H1 (cell line): ENCODE results near the gene LCN15. TPM values are rescaled to one million over a fixed set of nuclear protein-coding genes. Genes with fewer than 3 reads are reported as not detected.
"Not testable (repeated sequence)": the region's sequence is repeated elsewhere in the genome, so short reads cannot be mapped to it uniquely, and the experiment has no call there.

ENCODE experiments used
- CTCF ChIA-PET: fragments of 300-600 bp; sonication (Branson Sonifier 250); formaldehyde crosslinking; loops from one replicate; lab custom pipeline; 2021; ENCODE audit not compliant: partially characterized antibody; lab: Charles Lee
- POLR2A ChIA-PET: fragments of 300-600 bp; sonication (Branson Sonifier 250); formaldehyde crosslinking; loops from one replicate; lab custom pipeline; 2021; ENCODE audit warnings: inconsistent platforms; ENCODE audit not compliant: partially characterized antibody; lab: Charles Lee
- DNase-seq, 2 experiments: peaks; one replicate each; pipeline versions ENCODE4 v3.0.0 to v3.0.0-alpha.2; 2010 to 2022; ENCODE audit warnings: low spot score in 2 of 2, low read depth in 1 of 2, mixed read lengths in 1 of 2
- FAIRE-seq: peaks from 2 replicates; lab custom pipeline; 2011; peaks lifted over from hg19 to GRCh38; lab: Jason Lieb, UNC
- H2AFZ ChIP-seq: 2 replicates; pipeline ENCODE4 v1.8.1; 2012; ENCODE audit warnings: low read length, inconsistent platforms
- H2AK5ac ChIP-seq: 2 replicates; pipeline ENCODE4 v1.6.1; 2013; ENCODE audit warnings: low read depth, low read length
- H2BK120ac ChIP-seq: replicated peaks from 2 replicates; pipeline ENCODE3; 2013; ENCODE audit warnings: low read depth, low read length, inconsistent platforms
- H2BK12ac ChIP-seq: 2 replicates; pipeline ENCODE4 v1.6.1; 2013; ENCODE audit warnings: low read depth, low read length
- H2BK15ac ChIP-seq: 2 replicates; pipeline ENCODE4 v1.6.1; 2013; ENCODE audit warnings: low read length
- H2BK20ac ChIP-seq: 2 replicates; pipeline ENCODE4 v1.6.1; 2013; ENCODE audit warnings: low read length
- H2BK5ac ChIP-seq: 2 replicates; pipeline ENCODE4 v1.6.1; 2013; ENCODE audit warnings: low read depth, low read length
- H3K14ac ChIP-seq: 2 replicates; pipeline ENCODE4 v1.6.1; 2013; ENCODE audit warnings: inconsistent platforms; ENCODE audit not compliant: insufficient read length
- H3K18ac ChIP-seq: 2 replicates; pipeline ENCODE4 v1.6.1; 2013; ENCODE audit warnings: low read length; ENCODE audit errors: extremely low read depth
- H3K23ac ChIP-seq: 2 replicates; pipeline ENCODE4 v1.6.1; 2013; ENCODE audit warnings: inconsistent platforms; ENCODE audit not compliant: insufficient read length
- H3K23me2 ChIP-seq: 2 replicates; pipeline ENCODE4 v1.6.1; 2013; ENCODE audit warnings: low read depth, low read length
- H3K27ac ChIP-seq: 2 replicates; pipeline ENCODE4 v1.6.1; 2011; ENCODE audit warnings: low read depth, low read length, inconsistent platforms
- H3K27me3 ChIP-seq, 4 experiments: replicated peaks in 1 of 4; 1 replicate in 1 of 4; 2 replicates in 3 of 4; pipeline versions ENCODE4 v1.6.1 to v1.8.1; 2011 to 2013; ENCODE audit warnings: low read length in 3 of 4, mild to moderate bottlenecking in 3 of 4, inconsistent platforms in 2 of 4, mixed read lengths in 2 of 4, moderate library complexity in 1 of 4; ENCODE audit not compliant: control insufficient read depth in 3 of 4, insufficient read depth in 3 of 4; ENCODE audit errors: extremely low read depth in 1 of 4
- H3K36me3 ChIP-seq, 4 experiments: 2 replicates each; pipeline versions ENCODE4 v1.6.1 to v1.8.1; 2011 to 2013; ENCODE audit warnings: mild to moderate bottlenecking in 4 of 4, low read length in 3 of 4, moderate library complexity in 2 of 4, control low read depth in 1 of 4, inconsistent platforms in 1 of 4; ENCODE audit not compliant: insufficient read depth in 4 of 4, control insufficient read depth in 2 of 4
- H3K4ac ChIP-seq: replicated peaks from 2 replicates; pipeline ENCODE3; 2013; ENCODE audit warnings: low read length, low read depth, mixed read lengths, inconsistent platforms; ENCODE audit not compliant: insufficient read length
- H3K4me1 ChIP-seq, 4 experiments: replicated peaks in 1 of 4; 1 replicate in 1 of 4; 2 replicates in 3 of 4; pipeline versions ENCODE4 v1.6.1 to v1.8.1; 2011 to 2013; ENCODE audit warnings: low read length in 3 of 4, inconsistent platforms in 2 of 4, mixed read lengths in 1 of 4; ENCODE audit not compliant: insufficient read depth in 4 of 4, control insufficient read depth in 3 of 4
- H3K4me2 ChIP-seq, 2 experiments: 2 replicates each; pipeline versions ENCODE4 v1.6.1 to v1.8.1; 2011 to 2013; ENCODE audit warnings: low read depth in 2 of 2, low read length in 2 of 2, control low read depth in 1 of 2, inconsistent platforms in 1 of 2, mild to moderate bottlenecking in 1 of 2; ENCODE audit not compliant: insufficient read depth in 1 of 2
- H3K4me3 ChIP-seq, 4 experiments: fragments of 200-600, 300-600 bp in 1 of 4; sonication (generic), shearing (Covaris generic), sonication (Bioruptor Twin) in 1 of 4; 2 replicates each; pipeline versions ENCODE4 v1.5.1 to v1.8.1; 2011 to 2016; ENCODE audit warnings: low read length in 4 of 4, low read depth in 3 of 4, control low read depth in 2 of 4, inconsistent platforms in 2 of 4, mild to moderate bottlenecking in 2 of 4, mixed read lengths in 1 of 4, moderate library complexity in 1 of 4; ENCODE audit not compliant: insufficient read depth in 2 of 4; ENCODE audit errors: extremely low read depth in 1 of 4
- H3K56ac ChIP-seq: replicated peaks from 2 replicates; pipeline ENCODE3; 2013; ENCODE audit warnings: low read depth, mild to moderate bottlenecking, mixed read lengths, low read length, inconsistent platforms; ENCODE audit not compliant: insufficient read length
- H3K79me1 ChIP-seq: 2 replicates; pipeline ENCODE4 v1.6.1; 2013; ENCODE audit warnings: low read depth, low read length, control low read depth
- H3K79me2 ChIP-seq, 2 experiments: 2 replicates each; pipeline versions ENCODE4 v1.6.1 to v1.8.1; 2012 to 2013; ENCODE audit warnings: low read length in 2 of 2, mild to moderate bottlenecking in 2 of 2, inconsistent platforms in 1 of 2; ENCODE audit not compliant: insufficient read depth in 2 of 2, control insufficient read depth in 1 of 2
- H3K9ac ChIP-seq, 4 experiments: replicated peaks in 1 of 4; 1 replicate in 1 of 4; 2 replicates in 3 of 4; pipeline versions ENCODE4 v1.6.1 to v1.8.1; 2011 to 2013; ENCODE audit warnings: low read depth in 3 of 4, low read length in 3 of 4, control low read depth in 2 of 4, mild to moderate bottlenecking in 2 of 4, moderate library complexity in 2 of 4, inconsistent platforms in 1 of 4; ENCODE audit errors: extremely low read depth in 1 of 4
- H3K9me3 ChIP-seq, 2 experiments: 2 replicates each; pipeline versions ENCODE4 v1.6.1 to v1.8.1; 2012 to 2013; ENCODE audit warnings: mild to moderate bottlenecking in 2 of 2, moderate library complexity in 2 of 2, control low read depth in 1 of 2, inconsistent platforms in 1 of 2, low read depth in 1 of 2, low read length in 1 of 2, mixed read lengths in 1 of 2; ENCODE audit not compliant: insufficient read depth in 2 of 2
- H4K20me1 ChIP-seq, 2 experiments: replicated peaks in 1 of 2; 2 replicates each; pipeline versions ENCODE3 to v1.8.1; 2011 to 2013; ENCODE audit warnings: inconsistent platforms in 2 of 2, low read length in 2 of 2, mild to moderate bottlenecking in 1 of 2; ENCODE audit not compliant: insufficient read depth in 2 of 2, control insufficient read depth in 1 of 2
- H4K5ac ChIP-seq: 2 replicates; pipeline ENCODE4 v1.6.1; 2013; ENCODE audit warnings: low read length, low read depth, mixed read lengths, inconsistent platforms; ENCODE audit not compliant: insufficient read length
- H4K8ac ChIP-seq: 2 replicates; pipeline ENCODE4 v1.8.0; 2013; ENCODE audit warnings: mild to moderate bottlenecking, moderate library complexity, low read length, inconsistent platforms; ENCODE audit not compliant: insufficient read depth; ENCODE audit errors: extremely low read depth
- H4K91ac ChIP-seq: replicated peaks from 2 replicates; pipeline ENCODE3; 2013; ENCODE audit warnings: low read length, mixed read lengths, inconsistent platforms; ENCODE audit not compliant: insufficient read length
- BACH1 ChIP-seq: IDR thresholded peaks from 2 replicates; pipeline ENCODE4 v1.6.1; 2012; ENCODE audit warnings: low read length, improper control_type of control experiment
- WGBS, 2 experiments: shearing (Covaris generic) in 1 of 2; methylation state at CpG; one replicate each; pipeline versions ENCODE4 v1.1.6 to v1.1.7; 2013 to 2015; ENCODE audit warnings: low lambda C conversion rate in 2 of 2, mixed read lengths in 2 of 2, inconsistent platforms in 1 of 2, low coverage in 1 of 2, missing lambda C conversion rate in 1 of 2; ENCODE audit not compliant: insufficient replicate concordance in 2 of 2, insufficient coverage in 1 of 2, insufficient read length in 1 of 2; ENCODE audit errors: extremely low coverage in 1 of 2, missing lambda C conversion rate in 1 of 2; 5-methylcytosine and 5-hydroxymethylcytosine counted together
- polyA plus RNA-seq, 7 experiments: library from polyadenylated mRNA; depleted of rRNA in 3 of 7; stranded (reverse) in 5 of 7; unstranded in 2 of 7; fragments of >200 nt in 5 of 7; fragments of 200-250 nt in 2 of 7; gene quantifications; 1 replicate in 5 of 7; 2 replicates in 1 of 7; 4 replicates in 1 of 7; pipeline versions ENCODE4 v1.2.1 to v1.2.3, GENCODE V29; 2011 to 2013; ENCODE audit warnings: missing spikeins in 2 of 7, mixed read lengths in 2 of 7
- total RNA-seq: library from RNA; stranded (reverse); fragmentation: NEBNext Ultra II Directional; extraction: Animal tissue kit (Norgen Biotek cat#: 25700); gene quantifications from 2 replicates; pipeline ENCODE4 v1.2.1, GENCODE V29; 2021
- TF ChIP-seq, protein P1 (sequence below), 3 experiments: IDR thresholded peaks; 1 replicate in 2 of 3; 2 replicates in 1 of 3; pipeline versions ENCODE4 v1.5.1 to v1.6.1; 2011; ENCODE audit warnings: low read length in 3 of 3, mild to moderate bottlenecking in 3 of 3, inconsistent platforms in 2 of 3, low read depth in 1 of 3, moderate library complexity in 1 of 3; ENCODE audit not compliant: insufficient read depth in 1 of 3; ENCODE audit errors: control extremely low read depth in 1 of 3

Gene LCN15
- total and polyA plus RNA-seq, 2 of the 8 experiments (the other 6 are each of a cell fraction or from before 2014, with no cell fraction given): 0.08 to 0.47 TPM

GRCh38 chr9:136760834-136761544 lies 3.3 kb downstream of the LCN15 start:
- not testable (repeated sequence) for H3K27ac ChIP-seq, H3K18ac ChIP-seq, H2BK15ac ChIP-seq
- peak; percentile 31; the same call in 1 of the 2 replicates for TF ChIP-seq BACH1
- TF ChIP-seq, protein P1, sequence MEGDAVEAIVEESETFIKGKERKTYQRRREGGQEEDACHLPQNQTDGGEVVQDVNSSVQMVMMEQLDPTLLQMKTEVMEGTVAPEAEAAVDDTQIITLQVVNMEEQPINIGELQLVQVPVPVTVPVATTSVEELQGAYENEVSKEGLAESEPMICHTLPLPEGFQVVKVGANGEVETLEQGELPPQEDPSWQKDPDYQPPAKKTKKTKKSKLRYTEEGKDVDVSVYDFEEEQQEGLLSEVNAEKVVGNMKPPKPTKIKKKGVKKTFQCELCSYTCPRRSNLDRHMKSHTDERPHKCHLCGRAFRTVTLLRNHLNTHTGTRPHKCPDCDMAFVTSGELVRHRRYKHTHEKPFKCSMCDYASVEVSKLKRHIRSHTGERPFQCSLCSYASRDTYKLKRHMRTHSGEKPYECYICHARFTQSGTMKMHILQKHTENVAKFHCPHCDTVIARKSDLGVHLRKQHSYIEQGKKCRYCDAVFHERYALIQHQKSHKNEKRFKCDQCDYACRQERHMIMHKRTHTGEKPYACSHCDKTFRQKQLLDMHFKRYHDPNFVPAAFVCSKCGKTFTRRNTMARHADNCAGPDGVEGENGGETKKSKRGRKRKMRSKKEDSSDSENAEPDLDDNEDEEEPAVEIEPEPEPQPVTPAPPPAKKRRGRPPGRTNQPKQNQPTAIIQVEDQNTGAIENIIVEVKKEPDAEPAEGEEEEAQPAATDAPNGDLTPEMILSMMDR (IDR thresholded peaks at IDR 0.05; ENCODE audit: control extremely low read depth in 1 of 3, insufficient read depth in 1 of 3, low read depth in 1 of 3, low read length in 3 of 3): peak in 2 of 3 experiments; percentile 38 to 67; a peak in 3 of 4 replicates
- TF ChIP-seq, all 59 proteins: peak for 2; not testable (repeated sequence) for 57
- not testable (repeated sequence) for H4K5ac ChIP-seq, H2AK5ac ChIP-seq, DNase-seq, H3K4ac ChIP-seq, H3K27me3 ChIP-seq, FAIRE-seq, H3K36me3 ChIP-seq, H3K9ac ChIP-seq, H3K79me1 ChIP-seq, H3K23me2 ChIP-seq, H2BK12ac ChIP-seq, H3K4me2 ChIP-seq, H3K56ac ChIP-seq, H2AFZ ChIP-seq, H2BK120ac ChIP-seq, H4K91ac ChIP-seq, H3K9me3 ChIP-seq, H4K20me1 ChIP-seq, H2BK20ac ChIP-seq, H3K23ac ChIP-seq, H3K4me3 ChIP-seq, H3K79me2 ChIP-seq, H3K14ac ChIP-seq, H2BK5ac ChIP-seq
- ChIA-PET POLR2A (interaction anchor here (1.0 to 3.8 kb wide), 6 partner anchors 33 to 54 kb away, joined by 3 to 34 read pairs (median 3); partner anchors contain the start of gene RABL6), CTCF (interaction anchor here (1.1 to 5.1 kb wide), 13 partner anchors 10 to 437 kb away, joined by 3 to 33 read pairs (median 4); no protein-coding TSS in a partner anchor)
- peaks cover 0 to 13% (median 6%) of the 10 kb centered on the region in 4 experiments; a peak in 4 of 7 replicates for H3K4me1 ChIP-seq
- peak overlapping the region; percentile 20; the same call in 1 of the 2 replicates for H4K8ac ChIP-seq
- WGBS, 2 experiments: 77% methylated on average over 16 of the region's 22 CpGs; no CpG with 5 or more reads in 1 of the 2 experiments
